H1 (cell line): ENCODE data around the gene L3MBTL1. TPM values are rescaled to one million over a fixed set of nuclear protein-coding genes. Genes with fewer than 3 reads are reported as not detected.

ENCODE experiments used
- JUND ChIP-seq: IDR thresholded peaks from 2 replicates; pipeline ENCODE4 v1.6.1; 2011; ENCODE audit warnings: mild to moderate bottlenecking, improper control_type of control experiment, low read length
- TEAD4 ChIP-seq: IDR thresholded peaks from 2 replicates; pipeline ENCODE4 v1.6.1; 2012; ENCODE audit warnings: low read depth, low read length, inconsistent platforms, mixed read lengths
- polyA plus RNA-seq, 7 experiments: library from polyadenylated mRNA; depleted of rRNA in 3 of 7; stranded (reverse) in 5 of 7; unstranded in 2 of 7; fragments of >200 nt in 5 of 7; fragments of 200-250 nt in 2 of 7; gene quantifications; 1 replicate in 5 of 7; 2 replicates in 1 of 7; 4 replicates in 1 of 7; pipeline versions ENCODE4 v1.2.1 to v1.2.3, GENCODE V29; 2011 to 2013; ENCODE audit warnings: missing spikeins in 2 of 7, mixed read lengths in 2 of 7
- total RNA-seq: library from RNA; stranded (reverse); fragmentation: NEBNext Ultra II Directional; extraction: Animal tissue kit (Norgen Biotek cat#: 25700); gene quantifications from 2 replicates; pipeline ENCODE4 v1.2.1, GENCODE V29; 2021
- TF ChIP-seq, protein P1 (sequence below): IDR thresholded peaks from 2 replicates; pipeline ENCODE4 v1.6.1; 2011; ENCODE audit warnings: low read depth, mild to moderate bottlenecking, low read length; ENCODE audit not compliant: insufficient read depth
- TF ChIP-seq, protein P2 (sequence below): IDR thresholded peaks from 2 replicates; pipeline ENCODE4 v1.6.1; 2012; ENCODE audit warnings: inconsistent platforms

Gene L3MBTL1
- total and polyA plus RNA-seq, 2 of the 8 experiments (the other 6 are each of a cell fraction or from before 2014, with no cell fraction given): 11.9 to 17.0 TPM

DNA sequence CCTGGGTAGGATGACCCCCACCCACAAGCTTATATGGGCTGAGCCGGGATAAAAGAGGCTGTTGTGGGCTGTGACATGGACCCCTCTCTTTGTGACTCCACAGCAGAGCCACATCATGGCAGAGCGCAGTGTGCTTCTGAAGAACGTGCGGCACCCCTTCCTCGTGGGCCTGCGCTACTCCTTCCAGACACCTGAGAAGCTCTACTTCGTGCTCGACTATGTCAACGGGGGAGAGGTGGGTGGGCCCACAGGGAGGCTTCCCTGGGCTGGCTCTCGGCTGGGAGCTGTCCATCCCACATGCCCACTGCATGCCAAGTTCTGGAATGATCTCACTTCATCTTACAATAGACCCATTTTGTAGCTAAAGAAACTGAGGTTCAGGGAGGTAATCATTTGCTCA, 61.8 kb downstream of the L3MBTL1 start (continued):
- TF ChIP-seq JUND (no peak), TEAD4 (no peak)
- TF ChIP-seq, protein P1, sequence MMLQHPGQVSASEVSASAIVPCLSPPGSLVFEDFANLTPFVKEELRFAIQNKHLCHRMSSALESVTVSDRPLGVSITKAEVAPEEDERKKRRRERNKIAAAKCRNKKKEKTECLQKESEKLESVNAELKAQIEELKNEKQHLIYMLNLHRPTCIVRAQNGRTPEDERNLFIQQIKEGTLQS: no peak
- TF ChIP-seq, protein P2, sequence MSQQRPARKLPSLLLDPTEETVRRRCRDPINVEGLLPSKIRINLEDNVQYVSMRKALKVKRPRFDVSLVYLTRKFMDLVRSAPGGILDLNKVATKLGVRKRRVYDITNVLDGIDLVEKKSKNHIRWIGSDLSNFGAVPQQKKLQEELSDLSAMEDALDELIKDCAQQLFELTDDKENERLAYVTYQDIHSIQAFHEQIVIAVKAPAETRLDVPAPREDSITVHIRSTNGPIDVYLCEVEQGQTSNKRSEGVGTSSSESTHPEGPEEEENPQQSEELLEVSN: no peak
